C4-2B (cell line): ENCODE measurements around the gene HS3ST5.

Experiments used
- H3K27ac ChIP-seq: fragments of 450-650 bp; 2 replicates; pipeline ENCODE4 v1.5.1; 2017
- CTCF ChIP-seq: fragments of 450-650 bp; conservative IDR thresholded peaks from 2 replicates; pipeline ENCODE4 v1.5.1; 2017; ENCODE audit warnings: mild to moderate bottlenecking
- ZFX ChIP-seq: fragments of 450-650 bp; IDR thresholded peaks from 2 replicates; pipeline ENCODE4 v1.6.1; 2017

The HS3ST5 gene

DNA sequence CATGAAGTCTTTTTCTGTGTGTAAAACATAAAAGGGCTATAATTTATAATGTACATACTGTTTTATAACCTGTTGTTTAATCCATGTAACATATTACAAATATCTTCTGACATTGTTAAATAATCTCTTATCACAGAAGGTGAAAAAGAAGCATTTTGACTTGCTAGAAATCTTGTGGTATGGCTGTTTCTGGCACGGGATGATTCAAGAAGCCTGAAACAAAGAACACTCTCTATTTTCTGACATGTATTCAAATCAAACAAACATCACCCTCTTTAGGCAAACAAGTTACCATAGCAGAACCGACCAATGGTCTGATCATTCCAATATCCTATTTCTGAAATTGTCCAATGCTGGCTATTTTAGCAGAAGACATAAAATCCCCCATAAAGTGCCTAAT is 55.4 kb downstream of the HS3ST5 start:
- TF ChIP-seq ZFX (no peak), CTCF (no peak)

GRCh38 chr6:114286211-114286610 is 56.6 kb downstream of the HS3ST5 start:
- TF ChIP-seq ZFX = no peak
- no peak for TF ChIP-seq CTCF

More for the DNA sequence above, 55.4 kb downstream of the HS3ST5 start:
- no peak overlapping the region for H3K27ac ChIP-seq

GRCh38 chr6:114284281-114284680 is 58.5 kb downstream of the HS3ST5 start:
- H3K27ac ChIP-seq = no peak overlapping the region
- TF ChIP-seq ZFX (no peak), CTCF (no peak)

More at GRCh38 chr6:114286211-114286610, 56.6 kb downstream of the HS3ST5 start:
- no peak overlapping the region for H3K27ac ChIP-seq

DNA sequence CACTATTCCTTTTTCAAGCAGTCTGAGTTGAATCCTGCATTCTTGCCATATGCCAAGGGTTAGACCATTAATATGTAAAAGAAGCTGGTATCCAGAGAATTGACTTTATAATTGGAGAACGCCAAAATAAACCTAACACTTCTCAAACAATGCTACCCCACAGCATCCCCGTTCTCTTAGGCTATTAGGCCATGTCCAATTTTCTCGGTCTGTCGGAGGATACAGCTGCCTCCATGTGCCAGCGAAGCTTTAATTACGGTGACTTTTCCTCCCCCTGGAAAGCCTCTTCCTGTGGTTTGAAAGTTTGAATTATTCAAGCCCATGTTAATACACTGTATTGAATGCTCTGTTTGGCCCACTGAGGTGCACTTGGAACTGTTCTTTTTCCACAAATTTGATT is 60.5 kb downstream of the HS3ST5 start:
- no peak for TF ChIP-seq CTCF
- TF ChIP-seq ZFX = no peak
- H3K27ac ChIP-seq = no peak overlapping the region

- no peak overlapping the region for H3K27ac ChIP-seq
Measured at GRCh38 chr6:114281496-114281895, 61.3 kb downstream of the HS3ST5 start.

GRCh38 chr6:114280239-114280982 is 62.4 kb downstream of the HS3ST5 start:
- no peak overlapping the region for H3K27ac ChIP-seq
- no peak for TF ChIP-seq ZFX
- no peak for TF ChIP-seq CTCF

More at GRCh38 chr6:114281496-114281895, 61.3 kb downstream of the HS3ST5 start:
- TF ChIP-seq CTCF = no peak
- TF ChIP-seq ZFX = no peak

- no peak overlapping the region for H3K27ac ChIP-seq
- no peak for TF ChIP-seq CTCF
- TF ChIP-seq ZFX = no peak
Measured at GRCh38 chr6:114277220-114277619, 65.6 kb downstream of the HS3ST5 start.
